A673 (cell line): Measurements from ENCODE around the gene EML2. TPM values are rescaled to one million over a fixed set of nuclear protein-coding genes. Genes with fewer than 3 reads are reported as not detected.

Experiments used
- BruUV-seq: library from RNA; stranded (reverse); fragments of 400-500 nt; replicated peaks from 2 replicates; lab custom pipeline; 2021; lab: Mats Ljungman, UMichigan
- CTCF ChIA-PET: fragments of 300-600 bp; sonication (Branson Sonifier 250); formaldehyde crosslinking; loops from one replicate; lab custom pipeline; 2022; ENCODE audit warnings: antibody characterized with exemption; lab: Charles Lee
- POLR2A ChIA-PET: fragments of 300-600 bp; sonication (Branson Sonifier 250); formaldehyde crosslinking; loops from one replicate; lab custom pipeline; 2022; ENCODE audit warnings: antibody characterized with exemption; ENCODE audit not compliant: low non-redundant PET; lab: Charles Lee
- DNase-seq: peaks from one replicate; pipeline ENCODE4 v3.0.0-alpha.2; 2015; ENCODE audit warnings: low spot score
- H3K27ac ChIP-seq: fragments of 200-600 bp; sonication (generic); 2 replicates; pipeline ENCODE4 v1.5.1; 2016; ENCODE audit warnings: mixed run types, low read depth, mild to moderate bottlenecking, mixed read lengths, antibody characterized with exemption, low read length; ENCODE audit not compliant: poor library complexity, severe bottlenecking
- H3K27me3 ChIP-seq: fragments of 200-600 bp; sonication (generic); replicated peaks from 2 replicates; pipeline ENCODE4 v1.6.1; 2017; ENCODE audit warnings: mixed run types, low read depth, mild to moderate bottlenecking, mixed read lengths, antibody characterized with exemption, low read length; ENCODE audit not compliant: insufficient read depth, poor library complexity
- H3K36me3 ChIP-seq: fragments of 200-600 bp; sonication (generic); 2 replicates; pipeline ENCODE4 v1.6.1; 2016; ENCODE audit warnings: mixed run types, mild to moderate bottlenecking, mixed read lengths, antibody characterized with exemption, low read length; ENCODE audit not compliant: insufficient read depth, poor library complexity, severe bottlenecking
- H3K4me1 ChIP-seq: fragments of 200-600 bp; sonication (generic); 2 replicates; pipeline ENCODE4 v1.6.1; 2017; ENCODE audit warnings: mixed run types, mild to moderate bottlenecking, mixed read lengths, antibody characterized with exemption, low read length; ENCODE audit not compliant: insufficient read depth, poor library complexity, severe bottlenecking
- H3K4me3 ChIP-seq: fragments of 200-600 bp; sonication (generic); 2 replicates; pipeline ENCODE4 v1.5.1; 2016; ENCODE audit warnings: low read depth, mixed run types, mild to moderate bottlenecking, mixed read lengths, low read length; ENCODE audit not compliant: poor library complexity, severe bottlenecking
- H3K9me3 ChIP-seq: fragments of 200-600 bp; sonication (generic); 2 replicates; pipeline ENCODE4 v1.6.1; 2016; ENCODE audit warnings: mixed run types, low read depth, mild to moderate bottlenecking, mixed read lengths, antibody characterized with exemption, low read length; ENCODE audit not compliant: poor library complexity, severe bottlenecking
- CTCF ChIP-seq: fragments of 300-800, 200-600 bp; sonication (generic); conservative IDR thresholded peaks from 2 replicates; pipeline ENCODE4 v1.5.1; 2017; ENCODE audit warnings: low read depth, mild to moderate bottlenecking, antibody characterized with exemption, low read length, moderate library complexity, mixed read lengths
- EZH2 ChIP-seq: fragments of 200-600 bp; sonication (generic); IDR thresholded peaks from 2 replicates; pipeline ENCODE4 v1.6.1; 2017; ENCODE audit warnings: borderline replicate concordance, low read depth, mild to moderate bottlenecking, mixed read lengths, antibody characterized with exemption, low read length; ENCODE audit not compliant: poor library complexity, severe bottlenecking
- intact Hi-C: fragments of 100-400 bp; cut with micrococcal nuclease; formaldehyde crosslinking; loops from one replicate; pipeline ENCODE4 v1.10.0; 2022; ENCODE audit not compliant: unreplicated experiment
- total RNA-seq: library from RNA; stranded (reverse); gene quantifications from 2 replicates; pipeline ENCODE4 v1.2.3, GENCODE V29; 2021

Gene EML2
- total RNA-seq, 1 experiment from 2014 or later: 17.0 TPM

GRCh38 chr19:45613926-45614725, 25.1 kb downstream of the EML2 start:
- no peak overlapping the region for H3K27ac ChIP-seq
- H3K4me1 ChIP-seq: peaks cover 16% of the 10 kb centered on the region
- intact Hi-C loops: no loop called here
- peak; percentile 79 for DNase-seq
- H3K36me3 ChIP-seq: peaks cover 5% of the 10 kb centered on the region
- no TSS peak for BruUV-seq
- no peaks in the 10 kb centered on the region for H3K9me3 ChIP-seq
- H3K4me3 ChIP-seq: no peak overlapping the region
- ChIA-PET POLR2A (no interaction called here), CTCF (no interaction called here)
- no peak for TF ChIP-seq CTCF
- TF ChIP-seq EZH2: no peak
- no peaks in the 10 kb centered on the region for H3K27me3 ChIP-seq

GRCh38 chr19:45608948-45609347, 30.2 kb downstream of the EML2 start:
- BruUV-seq: no TSS peak
- Histone ChIP-seq H3K4me3 (no peak overlapping the region), H3K27me3 (no peaks in the 10 kb centered on the region), H3K9me3 (no peaks in the 10 kb centered on the region), H3K27ac (no peak overlapping the region), H3K36me3 (peaks cover 5% of the 10 kb centered on the region), H3K4me1 (peaks cover 10% of the 10 kb centered on the region)
- ChIA-PET CTCF (interaction anchor here (0.5 kb wide), 1 partner anchor 9 kb away, joined by 3 read pairs; no protein-coding TSS in a partner anchor), POLR2A (no interaction called here)
- intact Hi-C loops: loop anchor here (5.0 kb wide), 1 partner anchor 33 kb away; no protein-coding TSS in a partner anchor
- no peak for DNase-seq
- TF ChIP-seq EZH2 (no peak), CTCF (no peak)

- no peaks in the 10 kb centered on the region for H3K9me3 ChIP-seq
- peak; percentile 81 for DNase-seq
- peak overlapping the region; percentile 35 for H3K27ac ChIP-seq
- ChIA-PET CTCF (interaction anchor here (0.8 to 1.1 kb wide), 2 partner anchors 23 to 36 kb away, joined by 3 to 4 read pairs; partner anchors contain the start of gene OPA3), POLR2A (no interaction called here)
- intact Hi-C loops: loop anchor here (5.0 kb wide), 1 partner anchor 35 kb away; no protein-coding TSS in a partner anchor
- H3K4me1 ChIP-seq: peaks cover 10% of the 10 kb centered on the region
- H3K4me3 ChIP-seq: peak overlapping the region; percentile 23
- peaks cover 7% of the 10 kb centered on the region for H3K27me3 ChIP-seq
- TF ChIP-seq CTCF (peak; percentile 90), EZH2 (no peak)
- no peaks in the 10 kb centered on the region for H3K36me3 ChIP-seq
- no TSS peak for BruUV-seq
These were observed 31.8 kb downstream of the EML2 start for GRCh38 chr19:45607071-45608029.
